GM04504 (cell line): Measurements from ENCODE around the gene NDUFV2.

Experiments used
- DNase-seq: peaks from one replicate; pipeline ENCODE4 v3.0.0-alpha.2; 2012; ENCODE audit warnings: low read depth

Gene NDUFV2

GRCh38 chr18:9117980-9118841 lies 15.7 kb downstream of the NDUFV2 start:
- no peak for DNase-seq

DNA sequence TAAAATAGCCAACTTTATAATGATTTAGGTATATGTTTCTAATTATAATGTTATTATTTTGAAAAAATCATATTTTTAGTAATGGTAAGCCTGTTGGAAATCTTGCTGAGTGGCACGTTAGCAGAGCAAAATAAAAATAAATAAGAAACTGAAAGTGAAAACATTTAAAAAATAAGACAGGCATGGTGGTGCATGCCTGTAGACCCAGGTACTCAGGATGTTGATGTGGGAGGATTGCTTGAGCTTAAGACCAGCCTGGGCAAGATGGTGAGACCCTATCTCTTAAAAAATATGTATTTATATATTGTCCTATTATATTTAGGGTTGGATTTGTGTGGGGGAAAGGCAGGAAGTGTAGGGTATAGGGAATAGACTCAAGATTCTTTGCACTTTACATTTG lies 18.3 kb downstream of the NDUFV2 start:
- no peak for DNase-seq

GRCh38 chr18:9123520-9123919 lies 21.0 kb downstream of the NDUFV2 start:
- DNase-seq: no peak

GRCh38 chr18:9124824-9125223 lies 22.3 kb downstream of the NDUFV2 start:
- DNase-seq: no peak

GRCh38 chr18:9126337-9126736 lies 23.8 kb downstream of the NDUFV2 start:
- no peak for DNase-seq

- DNase-seq: no peak
Observed at GRCh38 chr18:9130195-9130594, 27.7 kb downstream of the NDUFV2 start.

DNA sequence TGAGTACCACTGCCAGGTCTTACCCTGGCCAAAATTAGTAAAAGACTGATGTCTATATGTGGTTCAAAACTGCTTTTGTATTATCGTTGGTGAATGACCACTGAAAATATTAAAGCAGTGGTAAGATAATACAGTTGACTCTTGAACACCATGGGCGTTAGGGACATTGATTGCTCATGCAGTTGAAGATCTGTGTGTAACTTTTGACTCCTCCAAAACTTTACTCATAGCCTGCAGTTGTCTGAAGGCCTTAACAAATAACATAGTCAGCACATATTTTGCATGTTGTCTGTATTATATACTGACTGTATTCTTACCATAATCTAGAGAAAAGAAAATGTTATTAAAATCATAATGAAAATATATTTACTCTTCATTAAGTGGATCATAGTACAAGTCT lies 28.3 kb downstream of the NDUFV2 start:
- DNase-seq: no peak

GRCh38 chr18:9132628-9133027 lies 30.1 kb downstream of the NDUFV2 start:
- DNase-seq: no peak

DNA sequence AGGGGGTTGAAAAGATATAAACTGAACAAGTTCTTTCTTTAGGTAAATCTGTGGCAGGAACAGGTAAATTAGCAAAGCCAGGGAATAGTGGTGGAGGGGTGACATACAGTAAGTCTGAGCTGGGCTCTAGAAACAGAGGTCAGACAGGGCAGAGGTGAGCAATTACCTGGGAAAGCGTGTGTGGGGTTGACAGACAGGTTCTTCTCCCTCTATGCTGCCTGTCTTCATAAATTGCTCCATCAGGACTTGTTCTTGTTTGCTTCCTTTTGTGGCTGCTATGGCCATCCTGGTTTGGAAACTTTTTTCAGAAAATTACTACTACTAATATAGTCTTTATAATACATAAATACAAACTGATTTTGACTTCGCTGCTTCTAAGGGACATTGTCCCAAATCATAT lies 30.7 kb downstream of the NDUFV2 start:
- DNase-seq: no peak

DNA sequence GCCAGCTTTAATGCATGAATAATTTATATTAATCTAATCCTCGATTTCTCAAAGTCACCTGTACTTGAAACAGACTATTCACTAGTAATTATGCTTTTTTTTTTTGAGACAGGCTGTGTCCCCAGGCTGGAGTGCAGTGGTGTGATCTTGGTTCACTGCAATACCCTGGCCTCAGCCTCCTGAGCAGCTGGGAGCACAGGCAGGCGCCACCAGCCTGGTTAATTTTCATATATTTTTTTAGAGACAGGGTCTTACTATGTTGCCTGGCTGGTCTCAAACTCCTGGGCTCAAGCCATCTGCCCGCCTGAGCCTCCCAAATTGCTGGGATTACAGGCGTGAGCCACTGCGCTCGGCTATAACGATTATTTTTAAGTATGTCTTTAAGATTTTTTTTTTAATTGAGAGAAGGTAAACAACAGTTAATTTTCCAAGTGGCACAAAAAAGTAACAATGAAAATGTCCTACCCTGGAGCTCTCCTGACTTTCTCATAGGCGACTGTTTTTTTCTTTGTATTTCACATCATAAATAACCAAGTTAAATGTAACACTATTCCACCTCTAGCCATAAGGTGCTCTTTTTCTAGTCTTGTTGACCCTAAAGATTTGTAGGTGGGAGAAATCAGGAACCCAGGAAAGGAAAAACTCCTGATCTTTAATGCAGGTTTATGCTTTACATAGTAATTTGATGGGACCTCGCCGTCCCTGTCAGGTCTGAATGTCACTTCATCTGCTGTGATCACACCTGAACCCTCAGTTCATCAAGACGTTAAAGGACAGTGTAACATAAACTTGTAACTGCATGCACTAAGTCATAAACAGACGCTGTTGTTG lies 32.8 kb downstream of the NDUFV2 start:
- no peak for DNase-seq

DNA sequence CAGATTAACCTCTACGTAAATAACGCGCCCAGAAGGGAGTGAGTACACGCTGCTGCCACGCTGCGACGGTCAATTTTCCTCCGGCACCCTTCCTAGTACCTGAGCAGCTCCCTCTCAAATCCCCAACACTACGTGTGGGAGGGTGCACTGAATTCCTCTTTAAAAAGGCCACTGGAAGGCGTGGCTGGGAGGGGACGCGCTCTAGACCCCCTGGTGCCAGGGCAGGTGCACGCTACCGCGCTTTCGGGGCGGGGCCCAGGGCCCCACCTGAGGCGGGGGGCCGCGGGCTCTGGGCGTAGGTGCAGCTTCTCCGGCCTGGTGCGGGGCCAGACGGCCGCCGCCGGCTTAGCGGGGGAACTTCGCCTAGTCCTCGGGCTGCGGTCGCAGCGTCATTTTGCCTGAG lies 33.4 kb downstream of the NDUFV2 start:
- no peak for DNase-seq

- peak; percentile 93 for DNase-seq
Observed at GRCh38 chr18:9136315-9137155, 34.0 kb downstream of the NDUFV2 start, which contains the start of gene ANKRD12. TSS of gene ANKRD12 (plus strand) at chr18:9136781. CDS start at chr18:9182433, 45,652 bp downstream.

- no peak for DNase-seq
Observed at GRCh38 chr18:9137168-9138066, 34.9 kb downstream of the NDUFV2 start.

DNA sequence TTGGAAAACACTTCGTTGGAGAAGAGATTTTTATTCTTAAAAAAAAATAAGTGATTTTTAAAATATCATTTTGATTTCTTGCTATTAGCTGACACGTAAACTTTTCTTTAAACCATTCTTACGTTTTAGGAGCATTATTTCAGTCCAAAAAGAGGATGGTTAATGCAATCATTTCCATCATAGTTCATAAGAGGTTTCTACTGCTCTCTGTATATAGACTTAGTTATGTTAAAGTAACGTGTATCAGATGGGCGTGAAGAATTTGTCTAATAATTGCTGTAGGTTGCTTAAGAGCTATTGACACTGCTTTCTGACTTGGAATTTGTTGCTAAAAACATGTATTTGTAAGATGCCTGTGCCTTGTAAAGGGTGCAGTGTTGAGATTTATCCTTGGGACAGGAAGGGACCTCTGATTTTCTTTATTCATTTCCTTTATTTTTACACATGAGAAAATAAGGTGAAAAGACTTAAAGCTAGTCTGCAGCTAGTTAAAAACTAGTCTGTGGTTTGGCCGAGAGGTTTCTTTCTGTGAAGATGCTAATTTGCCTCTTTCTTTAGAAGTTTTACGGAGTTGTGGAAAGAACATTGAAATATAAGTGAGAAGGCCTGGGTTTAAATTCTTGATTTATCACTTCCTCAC lies 37.0 kb downstream of the NDUFV2 start:
- DNase-seq: no peak

DNA sequence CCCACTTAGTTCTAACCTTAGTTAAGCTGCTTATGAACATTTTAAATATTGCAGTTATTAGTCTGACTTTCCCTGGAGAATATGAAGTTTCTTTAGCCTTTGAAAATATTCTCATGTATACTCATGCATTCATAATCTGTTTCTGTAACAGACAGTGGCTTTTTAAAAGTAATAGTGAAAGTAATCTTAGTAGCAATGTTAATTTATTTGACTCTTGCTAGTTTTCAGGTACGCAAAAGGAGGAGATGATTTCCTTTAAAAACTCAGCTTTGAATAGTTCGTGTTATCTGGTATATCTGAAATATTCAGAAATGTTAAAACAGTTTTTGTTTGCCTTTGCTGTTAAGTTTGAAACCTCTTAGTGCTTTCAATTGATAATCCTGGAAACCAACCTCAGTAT lies 37.9 kb downstream of the NDUFV2 start:
- DNase-seq: no peak

- no peak for DNase-seq
Observed at GRCh38 chr18:9140984-9141383, 38.5 kb downstream of the NDUFV2 start.

DNA sequence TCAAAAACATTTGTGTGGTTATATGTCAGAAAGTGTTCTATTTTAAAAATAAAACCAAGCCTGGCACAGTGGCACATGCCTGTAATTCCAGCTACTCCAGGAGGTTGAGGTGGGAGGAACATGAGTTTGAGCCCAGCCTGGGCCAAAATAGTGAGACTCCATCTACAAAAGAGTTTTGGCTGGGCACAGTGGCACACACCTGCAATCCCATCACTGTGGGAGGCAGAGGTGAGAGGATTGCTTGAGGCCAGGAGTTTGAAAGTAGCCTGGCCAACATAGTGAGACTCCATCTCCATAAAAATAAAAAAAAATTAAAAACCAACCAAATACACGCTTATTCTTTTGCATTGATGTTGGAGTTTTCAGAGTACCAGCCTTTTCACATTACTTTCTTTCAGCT lies 43.7 kb downstream of the NDUFV2 start:
- DNase-seq: no peak

DNA sequence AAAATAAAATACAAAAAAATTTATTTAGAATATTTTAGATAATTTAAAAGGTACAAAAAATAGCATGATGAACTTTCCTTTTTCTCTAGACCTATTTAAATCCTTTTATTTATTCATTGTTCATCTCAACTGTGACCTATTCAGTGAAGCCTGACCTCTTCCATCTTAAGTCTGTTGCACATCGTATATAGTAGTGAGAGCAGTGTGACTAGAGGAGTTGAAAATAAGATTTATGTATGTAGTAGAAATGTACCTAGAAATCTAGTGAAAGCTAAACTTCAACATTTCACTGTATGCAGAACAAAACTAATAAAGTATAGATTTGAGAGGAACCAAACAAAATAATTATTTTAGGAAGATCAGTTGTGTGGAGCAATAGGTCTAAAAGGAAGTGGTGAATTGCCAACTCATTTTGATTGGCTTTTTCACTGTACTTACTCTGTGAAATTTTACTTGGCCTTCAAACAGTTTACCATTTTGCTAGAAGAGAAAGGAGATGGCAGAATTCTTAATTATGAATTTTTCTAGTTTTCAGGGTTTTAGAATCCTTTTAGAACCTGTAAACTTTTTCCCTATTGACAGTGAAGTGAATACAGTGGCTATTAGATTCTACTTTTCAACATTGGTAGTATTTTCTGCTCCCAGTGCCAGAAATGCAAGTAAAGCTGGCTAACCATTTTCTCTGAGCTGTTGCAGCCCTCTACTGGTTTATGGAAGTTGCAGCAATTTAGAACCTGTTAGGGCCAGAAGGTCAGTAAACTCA lies 45.1 kb downstream of the NDUFV2 start:
- DNase-seq: no peak

GRCh38 chr18:9148203-9148552 lies 45.7 kb downstream of the NDUFV2 start:
- DNase-seq: no peak

- DNase-seq: no peak
Observed at GRCh38 chr18:9150121-9150520, 47.6 kb downstream of the NDUFV2 start.
